Activated naive CD8-positive, alpha-beta T cell treated with anti-CD3 and anti-CD28 coated beads, Interleukin-2, amount 10 ng/mL, durations not matched to agents 7 days and 5 days (primary cell): ENCODE results near the gene ARL5C. TPM values are rescaled to one million over a fixed set of nuclear protein-coding genes. Genes with fewer than 3 reads are reported as not detected.

Source experiments
- total RNA-seq, 2 experiments: library from RNA; stranded (reverse); gene quantifications; one replicate each; pipeline ENCODE4 v1.2.3, GENCODE V29; 2021

ARL5C gene
- total RNA-seq, 2 experiments from 2014 or later = 0.11 TPM; not detected in 1

Other genes starting within 250 kb of the ARL5C start
- under 1 TPM in 1 of 2 experiments, not detected in 1; 0.14 TPM for gene FBXO47, start 198.8 kb downstream of the ARL5C start, total RNA-seq
- 10 to 100 TPM in 1 of 2 experiments, 1 to 10 TPM in 1; 9.6 to 17.9 TPM for gene PLXDC1, start 14.5 kb downstream of the ARL5C start, total RNA-seq
- 10 to 100 TPM; 25.9 to 27.2 TPM for gene CACNB1, start 31.5 kb upstream of the ARL5C start, total RNA-seq
- gene RPL19, start 34.1 kb upstream of the ARL5C start, total RNA-seq = 1,000 to 10,000 TPM; 2,120 to 2,134 TPM
- not detected for gene STAC2, start 59.8 kb upstream of the ARL5C start, total RNA-seq
- 10 to 100 TPM; 20.0 to 21.0 TPM for gene FBXL20, start 235.5 kb upstream of the ARL5C start, total RNA-seq